Mucosa of descending colon (tissue), 3 donors: ENCODE data around the gene ASXL1. TPM values are rescaled to one million over a fixed set of nuclear protein-coding genes. Genes with fewer than 3 reads are reported as not detected.
A peak's percentile ranks its signal among the peaks of the same experiment; 100 is the strongest.

Source experiments
- ATAC-seq: fragments of 200-7000 bp; cut with Tn5 transposase; one replicate; pipeline ENCODE4 v1.9.1; 2020; ENCODE audit warnings: mild to moderate bottlenecking, moderate library complexity
- DNase-seq, 3 donors: peaks; one replicate each; pipeline ENCODE4 v3.0.0-alpha.2; 2020
- H3K36me3 ChIP-seq: fragments of 200-600 bp; one replicate; pipeline ENCODE4 v1.8.0; 2021; ENCODE audit warnings: low read depth, mild to moderate bottlenecking
- H3K4me1 ChIP-seq: fragments of 200-600 bp; one replicate; pipeline ENCODE4 v1.8.0; 2021; ENCODE audit warnings: low read depth, mild to moderate bottlenecking
- H3K4me3 ChIP-seq: fragments of 200-600 bp; one replicate; pipeline ENCODE4 v1.8.0; 2021; ENCODE audit warnings: mild to moderate bottlenecking
- H3K9me3 ChIP-seq: fragments of 200-600 bp; one replicate; pipeline ENCODE4 v1.8.0; 2021; ENCODE audit warnings: mild to moderate bottlenecking
- CTCF ChIP-seq: fragments of 200-600 bp; IDR thresholded peaks from one replicate; pipeline ENCODE4 v1.8.0; 2022; ENCODE audit warnings: antibody characterized with exemption, mild to moderate bottlenecking
- intact Hi-C, 2 donors: fragments of 100-400 bp; cut with DNase I in 1 of 2; cut with micrococcal nuclease in 1 of 2; formaldehyde crosslinking; loops; one replicate each; pipeline versions ENCODE4 v1.11.0 to v1.11.1; 2022; cut with DNase I, micrococcal nuclease
- total RNA-seq, 3 donors: library from RNA; stranded (reverse); fragmentation: NEBNext Ultra II Directional in 2 of 3; extraction: Animal tissue kit (Norgen Biotek cat#: 25700) in 2 of 3; gene quantifications; one replicate each; pipeline versions ENCODE4 v1.2.1 to v1.2.4, GENCODE V29; 2021 to 2023
- donor health status: DM: no; HTN: no; CAD: no; lungs with moderate emphysema.
- donor health status: DM: no; HTN: no; CAD: no.
- donor health status: DM: no; HTN: yes; CAD: no.

ASXL1 gene
- total RNA-seq, 3 donors from 2014 or later: 47.4 to 78.9 (median 52.3) TPM

DNA sequence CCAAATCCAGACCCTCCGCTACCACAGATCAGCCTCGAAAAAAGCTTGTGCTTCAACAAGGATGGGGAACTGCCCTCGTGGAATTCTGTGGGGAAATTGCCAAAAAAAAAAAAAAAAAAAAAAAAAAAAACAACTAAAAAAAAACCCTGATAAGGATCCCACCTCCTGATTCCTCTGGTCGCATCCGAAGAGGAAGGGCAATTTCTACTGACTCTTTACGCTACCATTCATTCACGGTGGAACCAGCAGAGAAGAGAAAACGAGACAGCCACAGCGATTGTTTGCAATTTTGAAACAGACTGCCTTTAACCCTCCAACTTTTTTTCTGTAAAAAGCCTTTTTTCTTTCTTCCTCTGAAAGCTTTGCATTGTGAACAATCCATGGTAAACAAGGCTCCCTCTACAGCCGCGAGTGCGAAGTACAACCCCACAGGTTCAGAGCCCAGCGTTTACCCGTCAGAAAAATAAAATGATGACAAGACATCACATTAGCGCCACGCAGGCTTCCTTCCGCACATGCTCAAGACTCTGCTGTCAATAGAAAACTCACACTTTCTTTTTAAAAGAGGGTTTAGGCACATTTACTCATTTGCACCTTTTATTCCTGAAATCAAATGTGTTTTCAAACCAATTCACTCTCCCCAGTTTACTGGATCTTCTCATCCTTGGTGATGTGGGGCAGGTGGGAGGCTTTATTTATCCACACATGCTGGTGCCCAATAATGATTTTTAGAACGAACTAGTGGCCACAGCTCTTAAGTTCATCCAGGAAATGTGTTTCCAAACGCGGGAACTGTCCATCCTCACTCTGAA is 127.0 kb downstream of the ASXL1 start:
- Histone ChIP-seq H3K4me3 (no peak overlapping the region), H3K36me3 (no peaks in the 10 kb centered on the region)
- DNase-seq: peak; percentile 81 to 94 (median 88)

GRCh38 chr20:32485770-32486478 is 127.8 kb downstream of the ASXL1 start:
- ATAC-seq: no peak
- no peak overlapping the region for H3K4me3 ChIP-seq
- TF ChIP-seq CTCF: no peak
- H3K36me3 ChIP-seq: no peaks in the 10 kb centered on the region
- H3K4me1 ChIP-seq: peaks cover 16% of the 10 kb centered on the region
- DNase-seq: peak in 2 of 3 donors; percentile 24 to 26
- intact Hi-C loops: no loop called here
- H3K9me3 ChIP-seq: no peaks in the 10 kb centered on the region

More for the DNA sequence above, 127.0 kb downstream of the ASXL1 start:
- intact Hi-C loops: no loop called here
- peak; percentile 71 for TF ChIP-seq CTCF
- Histone ChIP-seq H3K4me1 (peaks cover 23% of the 10 kb centered on the region), H3K9me3 (no peaks in the 10 kb centered on the region)
- peak; percentile 53 for ATAC-seq

GRCh38 chr20:32487381-32487780 is 129.2 kb downstream of the ASXL1 start:
- peaks cover 2% of the 10 kb centered on the region for H3K4me1 ChIP-seq
- no peaks in the 10 kb centered on the region for H3K9me3 ChIP-seq
- H3K4me3 ChIP-seq: no peak overlapping the region
- no peak for ATAC-seq
- DNase-seq: peak in 2 of 3 donors; percentile 7 to 22
- H3K36me3 ChIP-seq: no peaks in the 10 kb centered on the region
- intact Hi-C loops: no loop called here
- TF ChIP-seq CTCF: no peak

- ATAC-seq: no peak
- intact Hi-C loops: no loop called here
- H3K36me3 ChIP-seq: no peaks in the 10 kb centered on the region
- H3K9me3 ChIP-seq: no peaks in the 10 kb centered on the region
- DNase-seq: peak in 1 of 3 donors; percentile 16
- no peak overlapping the region for H3K4me3 ChIP-seq
- no peaks in the 10 kb centered on the region for H3K4me1 ChIP-seq
- TF ChIP-seq CTCF: no peak
Measured at GRCh38 chr20:32488066-32488838, 130.1 kb downstream of the ASXL1 start.

Other genes with a start within 250 kb of the ASXL1 start
- gene TM9SF4, start 248.6 kb upstream of the ASXL1 start, total RNA-seq: 10 to 100 TPM; 54.1 to 74.7 (median 65.8) TPM
- gene PLAGL2, start 150.6 kb upstream of the ASXL1 start, total RNA-seq: 10 to 100 TPM; 12.9 to 21.9 (median 16.5) TPM
- gene POFUT1, start 150.5 kb upstream of the ASXL1 start, total RNA-seq: 10 to 100 TPM; 35.5 to 48.5 (median 44.8) TPM
- gene KIF3B, start 80.7 kb upstream of the ASXL1 start, total RNA-seq: 10 to 100 TPM; 39.3 to 54.6 (median 52.0) TPM
- gene NOL4L, start 227.0 kb downstream of the ASXL1 start, total RNA-seq: 10 to 100 TPM; 46.1 to 75.3 (median 55.1) TPM